ENCODE measurements around the gene NKTR.
"Not testable (repeated sequence)": the region's sequence is repeated elsewhere in the genome, so short reads cannot be mapped to it uniquely, and the experiment has no call there.

The NKTR gene

GRCh38 chr3:42600111-42600957, at the start of gene NKTR:
NKTR (plus strand) TSS chr3:42600686; CDS start chr3:42601007, 321 bp downstream.
- peak; percentile 98 for DNase-seq

- no peak for DNase-seq
Measured at GRCh38 chr3:42552830-42553229, 47.7 kb upstream of the NKTR start.

GRCh38 chr3:42556089-42556632, 44.3 kb upstream of the NKTR start:
- peak; percentile 26 for DNase-seq

- DNase-seq, result not testable (repeated sequence)
Measured at GRCh38 chr3:42556817-42557216, 43.7 kb upstream of the NKTR start.

GRCh38 chr3:42557854-42558253, 42.6 kb upstream of the NKTR start:
- DNase-seq, result no peak

- DNase-seq, result no peak
Measured at GRCh38 chr3:42562047-42562907, 38.2 kb upstream of the NKTR start.

- no peak for DNase-seq
Measured at GRCh38 chr3:42569593-42570142, 30.8 kb upstream of the NKTR start.

GRCh38 chr3:42572278-42572677, 28.2 kb upstream of the NKTR start:
- DNase-seq, result peak; percentile 29

GRCh38 chr3:42575137-42575741, 25.2 kb upstream of the NKTR start:
- DNase-seq, result no peak

GRCh38 chr3:42578054-42578453, 22.4 kb upstream of the NKTR start:
- no peak for DNase-seq

- DNase-seq, result not testable (repeated sequence)
Measured at GRCh38 chr3:42579346-42579745, 21.1 kb upstream of the NKTR start.

- no peak for DNase-seq
Measured at GRCh38 chr3:42581400-42581708, 19.1 kb upstream of the NKTR start.

- DNase-seq, result peak; percentile 95
Measured at GRCh38 chr3:42581709-42582473, 18.6 kb upstream of the NKTR start, which contains the start of gene SEC22C. SEC22C (minus strand) TSS chr3:42581967; CDS start chr3:42569046, 12,921 bp downstream.

- DNase-seq, result no peak
Measured at GRCh38 chr3:42582474-42583070, 17.9 kb upstream of the NKTR start.

- DNase-seq, result no peak
Measured at GRCh38 chr3:42588625-42589024, 11.9 kb upstream of the NKTR start.

GRCh38 chr3:42589382-42590109, 10.9 kb upstream of the NKTR start:
- DNase-seq, result no peak

GRCh38 chr3:42590989-42591756, 9.3 kb upstream of the NKTR start:
- no peak for DNase-seq

GRCh38 chr3:42591811-42592210, 8.7 kb upstream of the NKTR start:
- no peak for DNase-seq

- DNase-seq, result no peak
Measured at GRCh38 chr3:42593635-42594034, 6.9 kb upstream of the NKTR start.

GRCh38 chr3:42595682-42596081, 4.8 kb upstream of the NKTR start:
- no peak for DNase-seq
